ENCODE measurements around the gene MYRIP.
"Not testable (repeated sequence)": the region's sequence is repeated elsewhere in the genome, so short reads cannot be mapped to it uniquely, and the experiment has no call there.

Gene MYRIP

GRCh38 chr3:39810647-39811161 lies 1.3 kb downstream of the MYRIP start:
- no peak for TF ChIP-seq EZH2 (IDR thresholded peaks at IDR 0.05)
- no peak for TF ChIP-seq POLR2AphosphoS5 (IDR thresholded peaks at IDR 0.05; ENCODE audit: borderline replicate concordance, low read depth, low read length)
- Histone ChIP-seq H3K9ac (ENCODE audit: insufficient read length) (no peak overlapping the region), H3K36me3 (ENCODE audit: insufficient read depth, low read length) (no peaks in the 10 kb centered on the region), H3K4me3 (no peak overlapping the region), H3K9me3 (ENCODE audit: low read depth, low read length) (no peaks in the 10 kb centered on the region), H3K27ac (no peak overlapping the region)
- DNase-seq (ENCODE audit: low read depth, low spot score) = no peak

GRCh38 chr3:39811561-39811960 lies 2.2 kb downstream of the MYRIP start:
- no peak for DNase-seq (ENCODE audit: low read depth, low spot score)
- Histone ChIP-seq H3K36me3 (ENCODE audit: insufficient read depth, low read length) (no peaks in the 10 kb centered on the region), H3K9ac (ENCODE audit: insufficient read length) (no peak overlapping the region), H3K4me3 (no peak overlapping the region), H3K9me3 (ENCODE audit: low read depth, low read length) (no peaks in the 10 kb centered on the region), H3K27ac (no peak overlapping the region)
- TF ChIP-seq FOXP2 (optimal IDR thresholded peaks at IDR 0.05; ENCODE audit: control extremely low read depth, extremely low read length, insufficient read depth) = no peak
- TF ChIP-seq EZH2 (IDR thresholded peaks at IDR 0.05) = no peak
- TF ChIP-seq POLR2AphosphoS5 (IDR thresholded peaks at IDR 0.05; ENCODE audit: borderline replicate concordance, low read depth, low read length) = no peak

- TF ChIP-seq EZH2 (IDR thresholded peaks at IDR 0.05) = no peak
- no peak for DNase-seq (ENCODE audit: low read depth, low spot score)
- no peak overlapping the region for H3K27ac ChIP-seq
- no peaks in the 10 kb centered on the region for H3K36me3 ChIP-seq (ENCODE audit: insufficient read depth, low read length)
- H3K9me3 ChIP-seq (ENCODE audit: low read depth, low read length) = no peaks in the 10 kb centered on the region
- H3K9ac ChIP-seq (ENCODE audit: insufficient read length) = no peak overlapping the region
- no peak overlapping the region for H3K4me3 ChIP-seq
Observed at GRCh38 chr3:39812537-39812936, 3.1 kb downstream of the MYRIP start.

GRCh38 chr3:39814007-39814406 lies 4.6 kb downstream of the MYRIP start:
- no peak for DNase-seq (ENCODE audit: low read depth, low spot score)

GRCh38 chr3:39819899-39820298 lies 10.5 kb downstream of the MYRIP start:
- no peak for TF ChIP-seq POLR2AphosphoS5 (IDR thresholded peaks at IDR 0.05; ENCODE audit: borderline replicate concordance, low read depth, low read length)
- no peak for TF ChIP-seq FOXP2 (optimal IDR thresholded peaks at IDR 0.05; ENCODE audit: control extremely low read depth, extremely low read length, insufficient read depth)
- no peak for TF ChIP-seq EZH2 (IDR thresholded peaks at IDR 0.05)
- no peaks in the 10 kb centered on the region for H3K36me3 ChIP-seq (ENCODE audit: insufficient read depth, low read length)
- no peaks in the 10 kb centered on the region for H3K9me3 ChIP-seq (ENCODE audit: low read depth, low read length)
- DNase-seq (ENCODE audit: low read depth, low spot score) = no peak
- H3K27ac ChIP-seq = no peak overlapping the region
- no peak overlapping the region for H3K9ac ChIP-seq (ENCODE audit: insufficient read length)
- no peak overlapping the region for H3K4me3 ChIP-seq

More at GRCh38 chr3:39814007-39814406, 4.6 kb downstream of the MYRIP start:
- no peaks in the 10 kb centered on the region for H3K9me3 ChIP-seq (ENCODE audit: low read depth, low read length)
- TF ChIP-seq FOXP2 (optimal IDR thresholded peaks at IDR 0.05; ENCODE audit: control extremely low read depth, extremely low read length, insufficient read depth) = no peak
- TF ChIP-seq POLR2AphosphoS5 (IDR thresholded peaks at IDR 0.05; ENCODE audit: borderline replicate concordance, low read depth, low read length) = no peak
- TF ChIP-seq EZH2 (IDR thresholded peaks at IDR 0.05) = no peak
- H3K9ac ChIP-seq (ENCODE audit: insufficient read length) = no peak overlapping the region
- no peaks in the 10 kb centered on the region for H3K36me3 ChIP-seq (ENCODE audit: insufficient read depth, low read length)
- no peak overlapping the region for H3K27ac ChIP-seq
- H3K4me3 ChIP-seq = no peak overlapping the region

- H3K27ac ChIP-seq; H3K4me3 ChIP-seq; H3K9me3 ChIP-seq (ENCODE audit: low read depth, low read length): not testable (repeated sequence)
Observed at GRCh38 chr3:39833764-39834163, 24.4 kb downstream of the MYRIP start.

GRCh38 chr3:39839484-39839883 lies 30.1 kb downstream of the MYRIP start:
- TF ChIP-seq EZH2 (IDR thresholded peaks at IDR 0.05) = no peak
- no peak for TF ChIP-seq FOXP2 (optimal IDR thresholded peaks at IDR 0.05; ENCODE audit: control extremely low read depth, extremely low read length, insufficient read depth)
- no peaks in the 10 kb centered on the region for H3K9me3 ChIP-seq (ENCODE audit: low read depth, low read length)
- no peak overlapping the region for H3K9ac ChIP-seq (ENCODE audit: insufficient read length)
- H3K27ac ChIP-seq = no peak overlapping the region
- no peaks in the 10 kb centered on the region for H3K36me3 ChIP-seq (ENCODE audit: insufficient read depth, low read length)
- no peak overlapping the region for H3K4me3 ChIP-seq
- DNase-seq (ENCODE audit: low read depth, low spot score) = no peak

More at GRCh38 chr3:39833764-39834163, 24.4 kb downstream of the MYRIP start:
- H3K9ac ChIP-seq (ENCODE audit: insufficient read length); DNase-seq (ENCODE audit: low read depth, low spot score); H3K36me3 ChIP-seq (ENCODE audit: insufficient read depth, low read length): not testable (repeated sequence)

- DNase-seq (ENCODE audit: low read depth, low spot score) = no peak
- Histone ChIP-seq H3K27ac (no peak overlapping the region), H3K4me3 (no peak overlapping the region), H3K36me3 (ENCODE audit: insufficient read depth, low read length) (no peaks in the 10 kb centered on the region), H3K9ac (ENCODE audit: insufficient read length) (no peak overlapping the region), H3K9me3 (ENCODE audit: low read depth, low read length) (no peaks in the 10 kb centered on the region)
- TF ChIP-seq FOXP2 (optimal IDR thresholded peaks at IDR 0.05; ENCODE audit: control extremely low read depth, extremely low read length, insufficient read depth) (no peak), POLR2AphosphoS5 (IDR thresholded peaks at IDR 0.05; ENCODE audit: borderline replicate concordance, low read depth, low read length) (no peak), EZH2 (IDR thresholded peaks at IDR 0.05) (no peak)
Observed at GRCh38 chr3:39843440-39843839, 34.0 kb downstream of the MYRIP start.

GRCh38 chr3:39848365-39848764 lies 39.0 kb downstream of the MYRIP start:
- no peak overlapping the region for H3K27ac ChIP-seq
- no peak overlapping the region for H3K9ac ChIP-seq (ENCODE audit: insufficient read length)
- H3K4me3 ChIP-seq = no peak overlapping the region
- no peak for TF ChIP-seq EZH2 (IDR thresholded peaks at IDR 0.05)
- no peak for TF ChIP-seq FOXP2 (optimal IDR thresholded peaks at IDR 0.05; ENCODE audit: control extremely low read depth, extremely low read length, insufficient read depth)
- TF ChIP-seq POLR2AphosphoS5 (IDR thresholded peaks at IDR 0.05; ENCODE audit: borderline replicate concordance, low read depth, low read length) = no peak
- no peaks in the 10 kb centered on the region for H3K36me3 ChIP-seq (ENCODE audit: insufficient read depth, low read length)
- DNase-seq (ENCODE audit: low read depth, low spot score) = no peak
- no peaks in the 10 kb centered on the region for H3K9me3 ChIP-seq (ENCODE audit: low read depth, low read length)
